Ecto neural progenitor cell (in vitro differentiated cells): Measurements from ENCODE around the gene KASH5.
"Not testable (repeated sequence)": the region's sequence is repeated elsewhere in the genome, so short reads cannot be mapped to it uniquely, and the experiment has no call there.

Experiments
- DNase-seq: peaks from one replicate; pipeline ENCODE4 v3.0.0-alpha.2; 2018; ENCODE audit warnings: low spot score

KASH5 gene

DNA sequence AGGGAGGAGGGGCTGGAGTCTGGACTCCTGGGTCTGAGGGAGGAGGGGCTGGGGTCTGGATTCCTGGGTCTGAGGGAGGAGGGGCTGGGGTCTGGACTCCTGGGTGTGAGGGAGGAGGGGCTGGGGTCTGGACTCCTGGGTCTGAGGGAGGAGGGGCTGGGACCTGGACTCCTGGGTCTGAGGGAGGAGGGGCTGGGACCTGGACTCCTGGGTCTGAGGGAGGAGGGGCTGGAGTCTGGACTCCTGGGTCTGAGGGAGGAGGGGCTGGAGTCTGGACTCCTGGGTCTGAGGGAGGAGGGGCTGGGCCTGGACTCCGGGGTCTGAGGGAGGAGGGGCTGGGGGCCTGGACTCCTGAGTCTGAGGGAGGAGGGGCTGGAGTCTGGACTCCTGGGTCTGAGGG is 73.1 kb downstream of the KASH5 start:
- DNase-seq: not testable (repeated sequence)

DNA sequence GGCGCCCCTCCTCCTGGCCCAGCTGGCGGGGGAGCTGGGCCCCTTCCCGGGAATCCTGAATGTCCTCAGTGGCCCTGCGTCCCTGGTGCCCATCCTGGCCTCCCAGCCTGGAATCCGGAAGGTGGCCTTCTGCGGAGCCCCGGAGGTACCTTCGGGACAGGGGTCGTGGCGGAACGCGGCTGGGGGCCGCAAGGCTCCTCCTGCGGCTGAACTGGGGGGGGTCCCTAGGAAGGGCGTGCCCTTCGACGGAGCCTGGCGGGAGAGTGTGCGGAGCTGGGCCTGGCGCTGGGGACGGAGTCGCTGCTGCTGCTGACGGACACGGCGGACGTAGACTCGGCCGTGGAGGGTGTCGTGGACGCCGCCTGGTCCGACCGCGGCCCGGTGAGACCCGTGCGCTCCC is 73.6 kb downstream of the KASH5 start:
- DNase-seq: no peak

DNA sequence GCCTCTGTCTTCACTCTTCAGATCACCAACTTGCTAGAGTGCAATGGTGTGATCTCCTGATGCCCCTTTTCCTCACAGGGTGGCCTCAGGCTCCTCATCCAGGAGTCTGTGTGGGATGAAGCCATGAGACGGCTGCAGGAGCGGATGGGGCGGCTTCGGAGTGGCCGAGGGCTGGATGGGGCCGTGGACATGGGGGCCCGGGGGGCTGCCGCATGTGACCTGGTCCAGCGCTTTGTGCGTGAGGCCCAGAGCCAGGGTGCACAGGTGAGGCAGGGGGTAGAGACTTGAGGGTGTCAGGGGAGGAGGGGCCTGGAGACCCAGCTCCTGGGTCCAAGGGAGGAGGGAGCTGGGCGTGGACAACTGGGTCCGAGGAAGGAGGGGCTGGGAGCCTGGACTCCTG is 74.4 kb downstream of the KASH5 start:
- DNase-seq: no peak

DNA sequence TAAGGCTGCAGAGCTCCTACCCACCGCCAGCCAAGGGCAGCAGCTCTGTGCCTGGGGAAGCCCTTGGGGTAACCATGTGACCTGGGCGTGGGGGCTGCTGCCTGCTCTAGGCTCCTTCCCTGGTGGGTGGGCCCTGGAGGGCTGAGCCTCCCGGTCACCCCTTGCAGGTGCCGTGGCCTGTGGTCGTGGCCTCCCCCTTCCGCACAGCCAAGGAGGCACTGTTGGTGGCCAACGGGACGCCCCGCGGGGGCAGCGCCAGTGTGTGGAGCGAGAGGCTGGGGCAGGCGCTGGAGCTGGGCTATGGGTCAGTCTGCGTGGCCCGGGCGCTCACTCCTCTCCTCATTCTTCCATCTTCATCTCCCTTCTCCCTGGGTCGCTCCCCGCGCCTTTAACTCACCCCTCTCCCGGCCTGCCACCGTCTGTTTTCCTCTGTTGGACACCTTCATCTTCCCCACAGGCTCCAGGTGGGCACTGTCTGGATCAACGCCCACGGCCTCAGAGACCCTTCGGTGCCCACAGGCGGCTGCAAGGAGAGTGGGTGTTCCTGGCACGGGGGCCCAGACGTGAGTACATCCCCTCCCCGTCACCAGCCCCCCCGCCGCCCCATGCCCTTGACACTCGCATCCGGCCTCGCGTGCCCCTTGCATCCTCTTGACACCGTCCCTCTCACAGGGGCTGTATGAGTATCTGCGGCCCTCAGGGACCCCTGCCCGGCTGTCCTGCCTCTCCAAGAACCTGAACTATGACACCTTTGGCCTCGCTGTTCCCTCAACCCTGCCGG is 76.1 kb downstream of the KASH5 start:
- DNase-seq: no peak

DNA sequence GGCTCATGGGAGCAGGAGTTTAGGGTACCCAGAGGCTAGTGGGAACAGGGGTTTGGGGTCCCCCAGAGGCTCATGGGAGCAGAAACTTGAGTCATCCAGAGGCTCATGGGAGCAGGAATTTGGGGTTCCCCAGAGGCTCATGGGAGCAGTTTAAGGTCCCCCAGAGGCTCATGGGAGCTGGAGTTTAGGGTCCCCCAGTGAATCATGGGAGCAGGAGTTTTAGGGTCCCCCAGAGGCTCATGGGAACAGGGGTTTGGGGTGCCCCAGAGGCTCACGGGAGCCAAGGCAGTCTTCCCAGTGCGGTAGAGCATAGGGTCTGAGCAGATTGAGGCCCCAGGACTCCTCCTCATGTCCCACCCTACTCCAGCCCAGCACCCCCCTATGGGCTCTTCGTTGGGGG is 77.3 kb downstream of the KASH5 start:
- no peak for DNase-seq
